ENCODE results near the gene FBXL7. TPM values are rescaled to one million over a fixed set of nuclear protein-coding genes. Genes with fewer than 3 reads are reported as not detected.

FBXL7 gene
- total RNA-seq, 1 experiment from 2014 or later = not detected

DNA sequence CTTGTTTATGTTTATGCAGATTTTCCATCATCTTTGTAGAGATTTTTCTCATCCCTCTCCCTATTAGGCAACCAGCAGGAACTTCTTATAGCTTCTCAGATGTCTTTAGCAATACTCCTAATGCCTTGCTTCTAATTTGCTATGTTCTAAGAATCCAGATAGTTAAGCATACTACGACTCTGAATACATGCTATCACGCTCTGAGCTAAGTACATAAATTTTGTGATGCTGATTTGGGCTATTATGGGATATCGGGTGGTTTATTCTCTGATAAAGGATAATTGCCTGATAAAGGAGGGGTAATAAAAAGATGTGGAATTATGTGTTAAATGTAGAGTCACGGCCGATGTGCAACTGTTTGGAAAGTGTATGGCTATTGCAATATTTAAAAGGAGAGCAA, 6.5 kb upstream of the FBXL7 start:
- Mint-ChIP-seq H3K9me3 (ENCODE audit: unreplicated experiment) (no peaks in the 10 kb centered on the region), H3K27me3 (ENCODE audit: insufficient read depth, unreplicated experiment) (peaks cover 36% of the 10 kb centered on the region), H3K27ac (ENCODE audit: low read depth, unreplicated experiment) (no peak overlapping the region), H3K4me1 (ENCODE audit: insufficient read depth, unreplicated experiment) (no peaks in the 10 kb centered on the region), H3K4me3 (ENCODE audit: unreplicated experiment) (no peak overlapping the region), H3K36me3 (ENCODE audit: insufficient read depth, unreplicated experiment) (no peaks in the 10 kb centered on the region)
- CTCF ChIA-PET = interaction anchor here (0.6 kb wide), 1 partner anchor 62 kb away, joined by 4 read pairs; no protein-coding TSS in a partner anchor
- DNase-seq (ENCODE audit: unreplicated experiment) = no peak
- intact Hi-C loops (cut with micrococcal nuclease) = no loop called here
- BruUV-seq (replicated peaks) = no TSS peak
- TF ChIP-seq, protein P1, sequence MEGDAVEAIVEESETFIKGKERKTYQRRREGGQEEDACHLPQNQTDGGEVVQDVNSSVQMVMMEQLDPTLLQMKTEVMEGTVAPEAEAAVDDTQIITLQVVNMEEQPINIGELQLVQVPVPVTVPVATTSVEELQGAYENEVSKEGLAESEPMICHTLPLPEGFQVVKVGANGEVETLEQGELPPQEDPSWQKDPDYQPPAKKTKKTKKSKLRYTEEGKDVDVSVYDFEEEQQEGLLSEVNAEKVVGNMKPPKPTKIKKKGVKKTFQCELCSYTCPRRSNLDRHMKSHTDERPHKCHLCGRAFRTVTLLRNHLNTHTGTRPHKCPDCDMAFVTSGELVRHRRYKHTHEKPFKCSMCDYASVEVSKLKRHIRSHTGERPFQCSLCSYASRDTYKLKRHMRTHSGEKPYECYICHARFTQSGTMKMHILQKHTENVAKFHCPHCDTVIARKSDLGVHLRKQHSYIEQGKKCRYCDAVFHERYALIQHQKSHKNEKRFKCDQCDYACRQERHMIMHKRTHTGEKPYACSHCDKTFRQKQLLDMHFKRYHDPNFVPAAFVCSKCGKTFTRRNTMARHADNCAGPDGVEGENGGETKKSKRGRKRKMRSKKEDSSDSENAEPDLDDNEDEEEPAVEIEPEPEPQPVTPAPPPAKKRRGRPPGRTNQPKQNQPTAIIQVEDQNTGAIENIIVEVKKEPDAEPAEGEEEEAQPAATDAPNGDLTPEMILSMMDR (IDR thresholded peaks at IDR 0.05; ENCODE audit: unreplicated experiment) = no peak
- POLR2A ChIA-PET = no interaction called here

DNA sequence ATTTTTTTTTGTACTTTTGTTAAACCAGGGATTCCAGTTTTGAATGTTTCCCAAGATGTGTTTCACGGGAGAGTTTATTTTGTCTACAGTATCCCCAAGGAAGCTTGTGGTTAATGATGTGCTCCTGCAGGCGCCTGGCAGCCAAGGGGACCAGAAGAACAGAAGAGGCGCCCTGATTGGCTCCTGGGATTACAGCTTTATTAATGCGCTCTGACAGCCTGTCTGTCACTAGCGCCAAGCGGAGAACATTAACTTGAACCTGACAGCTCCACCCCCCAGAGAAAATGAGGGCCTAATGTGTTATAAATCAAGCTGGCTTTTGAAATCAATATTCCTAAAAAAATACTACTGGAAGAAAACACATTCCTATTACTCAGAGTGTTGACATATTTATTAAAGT, 5.0 kb upstream of the FBXL7 start:
- H3K9me3 Mint-ChIP-seq (ENCODE audit: unreplicated experiment) = no peaks in the 10 kb centered on the region
- ChIA-PET CTCF (no interaction called here), POLR2A (no interaction called here)
- H3K27me3 Mint-ChIP-seq (ENCODE audit: insufficient read depth, unreplicated experiment) = peaks cover 36% of the 10 kb centered on the region
- BruUV-seq (replicated peaks) = no TSS peak
- H3K36me3 Mint-ChIP-seq (ENCODE audit: insufficient read depth, unreplicated experiment) = no peaks in the 10 kb centered on the region
- no peak for DNase-seq (ENCODE audit: unreplicated experiment)
- H3K4me1 Mint-ChIP-seq (ENCODE audit: insufficient read depth, unreplicated experiment) = no peaks in the 10 kb centered on the region
- intact Hi-C loops (cut with micrococcal nuclease) = no loop called here
- no peak overlapping the region for H3K4me3 Mint-ChIP-seq (ENCODE audit: unreplicated experiment)
- TF ChIP-seq, protein P1 (IDR thresholded peaks at IDR 0.05; ENCODE audit: unreplicated experiment) = no peak
- no peak overlapping the region for H3K27ac Mint-ChIP-seq (ENCODE audit: low read depth, unreplicated experiment)

DNA sequence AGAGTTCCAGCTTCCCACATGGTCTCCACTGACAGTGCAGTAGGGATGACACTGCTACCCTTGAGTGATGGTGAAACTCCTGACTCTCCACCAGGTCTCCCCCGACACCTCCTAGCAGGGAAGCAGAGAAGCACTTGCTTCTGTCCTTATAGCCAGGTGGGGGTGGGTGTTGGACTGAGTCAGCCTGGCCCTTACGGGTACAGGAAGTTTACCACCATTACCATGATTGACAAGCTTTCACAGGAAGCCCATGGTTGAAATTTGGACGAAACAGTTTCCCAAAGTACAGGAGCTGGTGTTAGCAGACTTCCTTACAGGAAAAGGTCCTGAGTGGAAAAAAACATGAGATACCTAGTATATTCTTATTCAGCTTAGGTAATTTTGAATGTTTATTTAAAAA, 3.1 kb upstream of the FBXL7 start:
- H3K4me1 Mint-ChIP-seq (ENCODE audit: insufficient read depth, unreplicated experiment) = peaks cover 3% of the 10 kb centered on the region
- ChIA-PET CTCF (interaction anchor here (0.6 to 0.7 kb wide), 3 partner anchors 14 to 451 kb away, joined by 3 to 4 read pairs (median 3); no protein-coding TSS in a partner anchor), POLR2A (no interaction called here)
- H3K9me3 Mint-ChIP-seq (ENCODE audit: unreplicated experiment) = no peaks in the 10 kb centered on the region
- no peak overlapping the region for H3K27ac Mint-ChIP-seq (ENCODE audit: low read depth, unreplicated experiment)
- peaks cover 17% of the 10 kb centered on the region for H3K27me3 Mint-ChIP-seq (ENCODE audit: insufficient read depth, unreplicated experiment)
- no TSS peak for BruUV-seq (replicated peaks)
- TF ChIP-seq, protein P1 (IDR thresholded peaks at IDR 0.05; ENCODE audit: unreplicated experiment) = no peak
- intact Hi-C loops (cut with micrococcal nuclease) = no loop called here
- no peak for DNase-seq (ENCODE audit: unreplicated experiment)
- H3K4me3 Mint-ChIP-seq (ENCODE audit: unreplicated experiment) = no peak overlapping the region
- no peaks in the 10 kb centered on the region for H3K36me3 Mint-ChIP-seq (ENCODE audit: insufficient read depth, unreplicated experiment)

DNA sequence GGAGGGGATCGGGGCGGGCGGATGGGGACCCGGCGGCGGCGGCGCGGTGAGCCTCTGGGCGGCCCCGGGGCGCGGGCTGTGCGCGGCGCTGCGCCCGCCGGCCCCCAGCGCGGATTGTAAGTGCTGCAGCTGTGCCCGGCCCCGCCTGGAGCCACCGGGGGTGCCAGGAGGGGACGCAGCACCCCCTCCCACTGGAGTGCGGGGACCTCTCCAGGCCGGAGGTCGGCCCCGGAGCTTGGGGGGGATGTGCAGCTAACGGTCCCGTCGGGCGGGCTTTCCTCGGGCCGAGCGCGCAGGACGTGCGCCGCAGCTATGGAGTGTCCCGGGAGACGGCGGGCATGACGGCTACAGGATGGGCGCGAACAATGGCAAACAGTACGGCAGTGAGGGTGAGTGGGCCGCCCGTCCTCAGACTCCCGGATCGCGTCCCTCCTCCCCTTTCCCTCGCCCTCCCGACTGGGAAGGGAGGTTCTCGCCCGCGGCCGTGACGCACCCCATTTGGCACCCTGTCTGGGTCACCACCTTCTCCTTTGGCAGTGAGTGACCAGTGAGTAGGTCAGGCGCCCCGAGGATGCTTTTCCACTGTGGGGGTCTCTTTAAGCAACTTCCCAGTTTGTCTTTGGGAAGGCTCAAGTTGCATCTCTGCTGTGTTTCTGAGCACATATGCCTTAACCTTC, 483 bp downstream of the FBXL7 start:
- TF ChIP-seq, protein P1 (IDR thresholded peaks at IDR 0.05; ENCODE audit: unreplicated experiment) = no peak
- Mint-ChIP-seq H3K27me3 (ENCODE audit: insufficient read depth, unreplicated experiment) (peaks cover 15% of the 10 kb centered on the region), H3K9me3 (ENCODE audit: unreplicated experiment) (no peaks in the 10 kb centered on the region), H3K36me3 (ENCODE audit: insufficient read depth, unreplicated experiment) (no peaks in the 10 kb centered on the region), H3K4me1 (ENCODE audit: insufficient read depth, unreplicated experiment) (peaks cover 10% of the 10 kb centered on the region), H3K4me3 (ENCODE audit: unreplicated experiment) (no peak overlapping the region), H3K27ac (ENCODE audit: low read depth, unreplicated experiment) (no peak overlapping the region)
- ChIA-PET CTCF (no interaction called here), POLR2A (no interaction called here)
- DNase-seq (ENCODE audit: unreplicated experiment) = no peak
- no TSS peak for BruUV-seq (replicated peaks)
- intact Hi-C loops (cut with micrococcal nuclease) = no loop called here
